ENCODE results near the gene TAF1B.

Gene TAF1B

DNA sequence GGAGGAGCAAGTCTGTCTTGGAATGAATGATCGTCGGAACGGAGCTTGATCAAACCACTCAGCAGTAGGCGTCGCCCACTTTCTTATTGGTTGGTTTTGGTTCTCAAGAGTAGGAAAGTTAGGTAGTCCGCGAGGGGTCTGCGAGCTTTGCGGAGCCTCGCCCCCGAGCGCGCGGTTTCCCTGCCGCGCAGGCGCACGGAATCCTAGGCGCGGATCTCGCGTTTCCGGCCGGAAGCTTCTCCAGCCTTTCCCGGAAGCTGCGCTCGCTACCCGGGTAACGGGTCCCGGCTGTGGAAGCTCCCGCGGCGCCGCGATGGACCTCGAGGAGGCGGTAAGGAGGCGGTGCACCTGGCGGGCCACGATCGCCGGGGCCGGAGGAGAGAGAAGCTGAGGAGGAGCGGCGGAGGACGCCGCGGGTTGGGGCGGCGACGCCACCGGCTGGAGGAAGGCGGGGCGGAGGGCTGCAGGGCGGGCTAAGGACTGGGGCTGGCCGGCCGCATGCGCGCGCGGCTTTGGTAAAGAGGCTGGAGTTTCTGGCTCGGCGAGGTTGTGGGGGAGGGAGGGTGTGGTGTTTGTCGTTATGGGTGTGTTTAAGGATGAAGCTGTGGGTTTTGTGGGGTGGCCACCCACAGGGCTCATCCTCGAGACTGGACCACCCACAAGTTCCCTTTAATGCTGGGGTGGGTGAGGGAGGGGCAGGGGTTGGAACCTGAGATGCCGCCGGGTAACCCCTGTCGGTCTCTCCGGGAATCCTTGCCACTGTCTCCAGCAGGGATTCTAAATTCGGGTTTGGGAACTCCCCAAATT lies at the start of gene TAF1B:
Gene TAF1B (plus strand): TSS at position 246 of the 807 bp plus-strand sequence. CDS start 68 bp downstream, at position 314.
- in situ Hi-C loops (cut with MboI; ENCODE audit: low pct_unique_long_range_greater_than_20kb, low sequenced_read_pairs, unreplicated experiment), result no loop called here
- peak; percentile 37 for TF ChIP-seq CTCF (IDR thresholded peaks at IDR 0.05; ENCODE audit: extremely low read depth, insufficient read depth, missing control alignments)
- peak; percentile 93 for DNase-seq (ENCODE audit: low spot score)

DNA sequence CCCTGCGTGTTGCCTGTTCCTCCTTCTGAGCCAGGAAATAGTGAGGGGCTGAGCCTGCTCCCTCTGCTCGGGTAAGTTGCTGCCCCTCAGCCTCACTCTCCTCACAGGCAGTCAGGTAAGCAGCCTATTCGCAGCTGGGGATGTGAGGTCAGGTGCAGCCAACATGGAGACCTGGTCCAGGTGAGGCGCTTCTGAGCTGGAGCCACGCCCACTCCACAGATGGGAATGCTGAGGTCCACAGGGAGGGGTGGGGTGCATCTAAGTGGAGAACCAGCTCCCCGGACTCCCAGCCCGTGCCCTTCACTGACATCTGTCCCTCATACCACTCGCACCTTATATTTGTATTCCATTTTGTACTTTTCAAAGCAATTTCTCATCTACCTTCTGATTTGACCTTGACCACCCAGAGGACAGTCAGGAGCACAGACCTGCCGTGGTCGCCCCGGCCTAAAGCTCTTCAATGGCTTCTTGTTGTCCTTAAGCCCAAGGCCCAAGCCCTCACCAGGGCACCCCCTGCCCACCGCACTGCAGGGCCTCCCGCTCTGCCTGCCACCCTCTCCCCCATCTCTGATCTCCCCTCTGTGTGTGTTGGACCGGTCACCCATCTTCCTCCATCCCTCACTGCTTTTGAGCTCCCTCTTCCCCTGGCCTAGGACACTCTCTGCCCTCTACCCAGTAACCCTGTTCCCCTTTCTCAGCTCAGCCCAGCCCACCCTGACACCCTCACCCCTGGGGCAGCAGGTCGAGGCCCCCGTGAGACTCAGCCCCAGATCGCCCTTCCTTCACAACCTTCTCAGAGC lies 49.2 kb upstream of the TAF1B start:
- DNase-seq (ENCODE audit: low spot score), result no peak
- in situ Hi-C loops (cut with MboI; ENCODE audit: low pct_unique_long_range_greater_than_20kb, low sequenced_read_pairs, unreplicated experiment), result no loop called here
- no peak for TF ChIP-seq CTCF (IDR thresholded peaks at IDR 0.05; ENCODE audit: extremely low read depth, insufficient read depth, missing control alignments)

- in situ Hi-C loops (cut with MboI; ENCODE audit: low pct_unique_long_range_greater_than_20kb, low sequenced_read_pairs, unreplicated experiment), result no loop called here
- TF ChIP-seq CTCF (IDR thresholded peaks at IDR 0.05; ENCODE audit: extremely low read depth, insufficient read depth, missing control alignments), result no peak
- no peak for DNase-seq (ENCODE audit: low spot score)
Measured at GRCh38 chr2:9795071-9795470, 48.2 kb upstream of the TAF1B start.

GRCh38 chr2:9796056-9797010 lies 46.9 kb upstream of the TAF1B start:
- DNase-seq (ENCODE audit: low spot score), result no peak
- in situ Hi-C loops (cut with MboI; ENCODE audit: low pct_unique_long_range_greater_than_20kb, low sequenced_read_pairs, unreplicated experiment), result no loop called here
- no peak for TF ChIP-seq CTCF (IDR thresholded peaks at IDR 0.05; ENCODE audit: extremely low read depth, insufficient read depth, missing control alignments)

GRCh38 chr2:9797086-9797485 lies 46.2 kb upstream of the TAF1B start:
- in situ Hi-C loops (cut with MboI; ENCODE audit: low pct_unique_long_range_greater_than_20kb, low sequenced_read_pairs, unreplicated experiment), result no loop called here
- DNase-seq (ENCODE audit: low spot score), result no peak
- no peak for TF ChIP-seq CTCF (IDR thresholded peaks at IDR 0.05; ENCODE audit: extremely low read depth, insufficient read depth, missing control alignments)
